Erythroblast (primary cell): ENCODE results near the gene GSDME.

ENCODE experiments used
- GATA1 ChIP-seq: IDR thresholded peaks from 2 replicates; pipeline ENCODE4 v1.6.1; 2011; ENCODE audit warnings: low read depth, mild to moderate bottlenecking, control low read depth, low read length, moderate library complexity
- POLR2A ChIP-seq: IDR thresholded peaks from 2 replicates; pipeline ENCODE4 v1.6.1; 2011; ENCODE audit warnings: mild to moderate bottlenecking, low read length

GRCh38 chr7:24778543-24779282, 21.4 kb upstream of the GSDME start:
- TF ChIP-seq POLR2A (no peak), GATA1 (no peak)
